SK-N-SH (cell line): ENCODE results near the gene ZNF865. TPM values are rescaled to one million over a fixed set of nuclear protein-coding genes. Genes with fewer than 3 reads are reported as not detected.

Experiments used
- CTCF ChIA-PET: fragments of 300-600, 350-600 bp; formaldehyde crosslinking; extraction: SDS; loops from one replicate; lab custom pipeline; 2021; lab: Yijun Ruan, JAX
- POLR2A ChIA-PET: fragments of 350-600 bp; sonication (Branson Sonifier 250); formaldehyde crosslinking; extraction: SDS; loops from one replicate; lab custom pipeline; 2020; ENCODE audit warnings: antibody characterized with exemption, inconsistent platforms; lab: Yijun Ruan, JAX
- DNase-seq: peaks from one replicate; pipeline ENCODE4 v3.0.0; 2012
- H2AFZ ChIP-seq: fragments of 200-600 bp; sonication (generic); 2 replicates; pipeline ENCODE4 v1.8.1; 2016; ENCODE audit warnings: antibody characterized with exemption, mild to moderate bottlenecking, low read depth
- H3F3A ChIP-seq: fragments of 200-600 bp; sonication (generic); replicated peaks from 2 replicates; pipeline ENCODE3; 2016; ENCODE audit warnings: antibody characterized with exemption, mild to moderate bottlenecking; ENCODE audit not compliant: insufficient read depth
- H3K27ac ChIP-seq, 2 experiments: fragments of 200-500 bp in 1 of 2; fragments of 200-600 bp in 1 of 2; sonication (Bioruptor generic) in 1 of 2; sonication (generic), shearing (Covaris generic) in 1 of 2; 2 replicates each; pipeline versions ENCODE4 v1.5.1 to v1.6.1; 2014 to 2016; ENCODE audit warnings: low read depth in 2 of 2, inconsistent platforms in 1 of 2, low read length in 1 of 2, mild to moderate bottlenecking in 1 of 2, mixed read lengths in 1 of 2
- H3K27me3 ChIP-seq: fragments of 200-600 bp; sonication (generic), shearing (Covaris generic); 2 replicates; pipeline ENCODE4 v1.6.1; 2016; ENCODE audit warnings: mixed run types; ENCODE audit not compliant: insufficient read depth
- H3K36me3 ChIP-seq, 2 experiments: fragments of 200-500 bp in 1 of 2; fragments of 200-600 bp in 1 of 2; sonication (Bioruptor generic) in 1 of 2; sonication (generic) in 1 of 2; replicated peaks in 1 of 2; 2 replicates each; pipeline versions ENCODE3 to v1.5.1; 2014 to 2016; ENCODE audit warnings: low read length in 1 of 2, mild to moderate bottlenecking in 1 of 2; ENCODE audit not compliant: insufficient read depth in 2 of 2, control insufficient read depth in 1 of 2
- H3K4me1 ChIP-seq, 2 experiments: fragments of 200-500 bp in 1 of 2; fragments of 200-600 bp in 1 of 2; sonication (Bioruptor generic) in 1 of 2; sonication (generic), shearing (Covaris generic) in 1 of 2; 2 replicates each; pipeline versions ENCODE4 v1.5.1 to v1.6.1; 2014 to 2016; ENCODE audit warnings: low read depth in 1 of 2, low read length in 1 of 2, mixed run types in 1 of 2; ENCODE audit not compliant: insufficient read depth in 2 of 2, control insufficient read depth in 1 of 2
- H3K4me2 ChIP-seq: fragments of 200-600 bp; sonication (generic), shearing (Covaris generic); 2 replicates; pipeline ENCODE4 v1.6.1; 2017; ENCODE audit warnings: mixed run types
- H3K4me3 ChIP-seq, 2 experiments: fragments of 200-500 bp in 1 of 2; fragments of 200-600 bp in 1 of 2; sonication (Bioruptor generic) in 1 of 2; sonication (generic), shearing (Covaris generic) in 1 of 2; 2 replicates each; pipeline versions ENCODE4 v1.5.1 to v1.8.1; 2014 to 2016; ENCODE audit warnings: low read depth in 2 of 2, inconsistent platforms in 1 of 2, low read length in 1 of 2, mild to moderate bottlenecking in 1 of 2, mixed read lengths in 1 of 2, moderate library complexity in 1 of 2
- H3K79me2 ChIP-seq: fragments of 200-600 bp; sonication (generic); 2 replicates; pipeline ENCODE4 v1.8.1; 2017; ENCODE audit warnings: mild to moderate bottlenecking; ENCODE audit not compliant: insufficient read depth
- H3K9ac ChIP-seq: fragments of 200-600 bp; sonication (generic); 2 replicates; pipeline ENCODE4 v1.6.1; 2017; ENCODE audit warnings: mixed run types
- H3K9me2 ChIP-seq: fragments of 200-600 bp; sonication (generic); 2 replicates; pipeline ENCODE4 v1.6.1; 2017; ENCODE audit warnings: mixed run types
- H3K9me3 ChIP-seq: fragments of 200-600 bp; sonication (generic); 2 replicates; pipeline ENCODE4 v1.6.1; 2017; ENCODE audit warnings: mixed run types, mild to moderate bottlenecking, moderate library complexity
- H4K20me1 ChIP-seq: fragments of 200-600 bp; sonication (generic); 2 replicates; pipeline ENCODE4 v1.6.1; 2017; ENCODE audit warnings: mild to moderate bottlenecking, mixed run types; ENCODE audit not compliant: insufficient read depth
- CHD2 ChIP-seq: fragments of 150-350 bp; IDR thresholded peaks from 2 replicates; pipeline ENCODE4 v1.6.1; 2018; ENCODE audit warnings: low read length; ENCODE audit not compliant: partially characterized antibody
- ELF1 ChIP-seq: IDR thresholded peaks from 2 replicates; pipeline ENCODE4 v1.4.0; 2012
- IRF3 ChIP-seq: fragments of 150-350 bp; IDR thresholded peaks from 2 replicates; pipeline ENCODE4 v1.6.1; 2016; ENCODE audit warnings: mild to moderate bottlenecking, low read depth, low read length
- MEF2A ChIP-seq: IDR thresholded peaks from 2 replicates; pipeline ENCODE4 v1.4.0; 2012; ENCODE audit warnings: low read depth, borderline replicate concordance
- NFIC ChIP-seq: IDR thresholded peaks from 2 replicates; pipeline ENCODE4 v1.4.0; 2012; ENCODE audit warnings: borderline replicate concordance
- NRF1 ChIP-seq: IDR thresholded peaks from 2 replicates; pipeline ENCODE4 v1.6.1; 2012; ENCODE audit warnings: low read depth, mild to moderate bottlenecking, low read length
- PBX3 ChIP-seq: IDR thresholded peaks from 2 replicates; pipeline ENCODE4; 2012
- RCOR1 ChIP-seq: fragments of 150-350 bp; IDR thresholded peaks from 2 replicates; pipeline ENCODE4 v1.6.1; 2017; ENCODE audit warnings: antibody characterized with exemption, low read length
- REST ChIP-seq: IDR thresholded peaks from 2 replicates; pipeline ENCODE4 v1.6.1; 2012; ENCODE audit warnings: mild to moderate bottlenecking, low read depth, low read length, moderate library complexity
- SIN3A ChIP-seq: IDR thresholded peaks from 2 replicates; pipeline ENCODE4 v1.6.1; 2012; ENCODE audit warnings: low read depth, mild to moderate bottlenecking, low read length, moderate library complexity, borderline replicate concordance
- USF2 ChIP-seq: fragments of 150-350 bp; IDR thresholded peaks from 2 replicates; pipeline ENCODE4 v1.6.1; 2017; ENCODE audit warnings: antibody characterized with exemption, low read length, low read depth, borderline replicate concordance
- WGBS: methylation state at CpG from one replicate; pipeline ENCODE4 v1.1.6; 2017; ENCODE audit warnings: low lambda C conversion rate; 5-methylcytosine and 5-hydroxymethylcytosine counted together
- polyA plus RNA-seq, 3 experiments: library from polyadenylated mRNA; depleted of rRNA; stranded (reverse); fragments of >200 nt; gene quantifications; 2 replicates each; pipeline ENCODE4 v1.2.3, GENCODE V29; 2012

ZNF865 gene
- polyA plus RNA-seq, 1 of the 3 experiments (the other 2 are of a cell fraction): 5.0 TPM

GRCh38 chr19:55651236-55651635 lies 45.8 kb downstream of the ZNF865 start:
- Histone ChIP-seq H2AFZ (no peak overlapping the region), H3K36me3 (peaks cover 6 to 18% of the 10 kb centered on the region in 2 experiments), H3K9me2 (no peaks in the 10 kb centered on the region), H3F3A (peaks cover 16% of the 10 kb centered on the region), H3K4me2 (no peak overlapping the region), H3K27me3 (no peaks in the 10 kb centered on the region), H3K4me1 (peaks cover 5 to 21% of the 10 kb centered on the region in 2 experiments; a peak in 2 of 4 replicates), H3K27ac (no peak overlapping the region; a peak in 1 of 4 replicates), H3K9me3 (no peaks in the 10 kb centered on the region), H3K4me3 (no peak overlapping the region), H3K79me2 (peaks cover 21% of the 10 kb centered on the region), H3K9ac (no peak overlapping the region), H4K20me1 (peaks cover 9% of the 10 kb centered on the region)
- no peak for DNase-seq
- no peak for TF ChIP-seq IRF3
- no peak for TF ChIP-seq CHD2
- TF ChIP-seq NFIC: no peak
- no peak for TF ChIP-seq MEF2A
- no peak for TF ChIP-seq SIN3A
- no peak for TF ChIP-seq NRF1
- TF ChIP-seq PBX3: no peak
- no peak for TF ChIP-seq REST
- TF ChIP-seq RCOR1: no peak
- no peak for TF ChIP-seq USF2
- no peak for TF ChIP-seq ELF1
- POLR2A ChIA-PET: no interaction called here
- WGBS: 85% methylated on average over 18 of the region's 18 CpGs
- CTCF ChIA-PET: no interaction called here
